Right ventricle myocardium superior (tissue), 1 donor: ENCODE measurements around the gene ATMIN. TPM values are rescaled to one million over a fixed set of nuclear protein-coding genes. Genes with fewer than 3 reads are reported as not detected.

ENCODE experiments used
- ATAC-seq: fragments of 200-7000 bp; cut with Tn5 transposase; one replicate; pipeline ENCODE4 v1.9.1; 2020; ENCODE audit warnings: mild to moderate bottlenecking; ENCODE audit not compliant: poor library complexity
- DNase-seq: peaks from one replicate; pipeline ENCODE4 v3.0.0-alpha.2; 2020
- intact Hi-C: fragments of 100-400 bp; cut with DNase I; formaldehyde crosslinking; loops from one replicate; pipeline ENCODE4 v1.11.2; 2022
- total RNA-seq: library from RNA; stranded (reverse); fragmentation: NEBNext Ultra II Directional; extraction: Animal tissue kit (Norgen Biotek cat#: 25700); gene quantifications from one replicate; pipeline ENCODE4 v1.2.1, GENCODE V29; 2021
- donor health status: DM: no; HTN: yes; CAD: no; lungs with severe emphysema.

ATMIN gene
- total RNA-seq, 1 donor from 2014 or later, result 20.5 TPM

DNA sequence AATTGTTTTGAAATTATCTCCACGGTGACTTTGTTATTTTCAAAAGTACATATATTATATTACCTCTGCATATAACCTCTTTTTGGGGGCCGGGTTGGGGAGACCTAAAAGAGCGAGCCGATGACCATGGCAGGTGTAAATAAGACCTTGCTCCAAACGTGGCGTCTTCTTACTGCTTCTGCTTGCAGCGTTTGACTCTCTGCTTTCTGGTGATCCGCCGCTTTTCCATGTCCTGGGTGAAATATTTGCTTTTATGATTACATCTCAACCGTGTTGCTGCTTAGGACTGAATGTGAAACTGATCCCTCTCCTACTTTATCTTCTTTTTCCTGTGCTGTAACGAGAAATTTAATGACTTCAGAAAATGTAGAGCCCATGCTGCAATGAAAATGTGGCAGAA lies 18.1 kb downstream of the ATMIN start:
- no peak for ATAC-seq
- DNase-seq, result no peak

DNA sequence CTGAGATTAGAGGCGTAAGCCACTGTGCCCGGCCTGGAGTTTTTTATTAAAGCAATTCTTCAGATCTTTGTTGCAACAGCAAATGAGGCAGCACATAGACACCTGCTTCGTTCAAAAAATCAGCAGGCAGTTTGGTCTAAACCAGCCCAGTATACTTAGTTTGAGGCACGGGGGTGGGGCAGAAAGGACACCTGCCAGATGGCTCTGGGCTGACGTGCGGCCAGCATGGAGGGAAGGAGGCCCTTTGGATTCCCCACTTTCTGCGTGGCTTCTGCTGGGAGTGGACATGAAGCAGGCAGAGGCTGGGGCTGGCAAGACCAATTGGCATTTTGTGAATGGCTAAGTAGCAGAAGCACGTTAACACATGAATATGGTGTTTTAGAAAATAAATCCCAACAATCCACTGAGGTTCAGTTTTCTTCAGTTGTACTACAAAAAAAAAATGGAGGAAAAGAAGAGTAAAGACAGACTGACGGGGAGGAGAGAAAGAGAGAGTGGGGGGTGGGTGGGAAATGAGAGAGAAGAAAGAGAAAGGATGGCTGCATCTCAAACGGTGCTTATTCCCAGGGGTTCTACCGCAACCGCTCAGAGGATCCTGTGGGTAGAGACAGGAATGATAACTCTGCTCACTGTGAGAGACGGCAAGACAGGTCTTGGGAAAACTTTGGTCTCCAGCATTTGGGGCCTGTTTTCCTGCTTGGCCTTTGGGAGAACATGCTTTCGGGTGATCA lies 25.1 kb downstream of the ATMIN start:
- no peak for ATAC-seq
- DNase-seq, result no peak
- intact Hi-C loops, result no loop called here

More for the DNA sequence above, 18.1 kb downstream of the ATMIN start:
- intact Hi-C loops, result no loop called here

DNA sequence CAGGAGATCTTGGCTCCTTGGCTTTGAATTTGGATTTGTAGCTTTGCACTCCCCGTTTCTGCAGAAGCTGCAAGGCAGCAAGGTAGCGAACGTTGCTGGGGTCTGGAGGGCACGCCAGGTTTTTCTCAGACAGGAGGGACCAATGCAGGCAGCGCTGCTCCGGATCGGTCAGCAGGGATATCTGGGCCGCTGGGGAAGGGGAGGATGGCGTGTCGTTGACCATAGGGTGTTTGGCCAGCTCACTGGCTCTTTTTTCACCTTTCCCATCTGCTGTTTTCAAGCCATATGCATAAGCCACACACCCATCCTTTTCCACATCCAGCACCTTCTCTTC lies 25.6 kb downstream of the ATMIN start:
- intact Hi-C loops, result no loop called here
- DNase-seq, result no peak
- ATAC-seq, result no peak

DNA sequence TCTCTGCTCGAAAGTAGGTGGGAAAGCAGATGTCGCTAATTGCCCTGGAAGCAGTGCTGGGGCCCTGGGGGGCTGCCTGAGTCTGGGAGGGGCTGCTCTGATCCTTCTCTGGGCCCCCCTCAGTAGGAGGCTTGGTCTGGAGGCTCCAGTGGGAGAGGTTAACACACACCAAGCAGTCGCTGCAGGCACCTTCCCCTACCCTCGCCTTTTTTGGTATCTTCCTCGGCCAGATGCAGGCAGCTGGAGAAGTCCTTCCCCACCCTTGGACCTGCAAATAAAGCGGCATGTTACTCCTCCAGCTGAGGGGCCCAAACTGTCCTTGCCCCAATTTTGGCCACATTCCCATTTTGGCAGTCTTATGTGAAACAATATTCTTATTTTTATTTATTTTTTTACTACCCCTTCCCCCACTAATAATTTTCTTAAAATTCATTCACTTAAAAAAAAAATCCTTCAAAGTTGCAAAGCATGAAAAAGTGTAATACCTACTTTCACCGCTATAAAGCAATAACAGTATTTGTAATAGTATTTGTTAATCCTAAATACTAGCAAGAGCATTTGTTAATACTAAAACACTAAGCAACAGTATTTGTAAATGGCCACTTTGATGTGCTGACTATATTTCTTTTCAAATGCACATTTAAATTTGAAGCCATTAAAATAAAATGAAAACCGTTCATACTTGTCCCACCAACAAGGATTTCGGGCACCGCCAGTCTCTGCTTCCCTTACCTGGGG lies 26.4 kb downstream of the ATMIN start:
- intact Hi-C loops, result no loop called here
- ATAC-seq (no peak), DNase-seq (no peak)

DNA sequence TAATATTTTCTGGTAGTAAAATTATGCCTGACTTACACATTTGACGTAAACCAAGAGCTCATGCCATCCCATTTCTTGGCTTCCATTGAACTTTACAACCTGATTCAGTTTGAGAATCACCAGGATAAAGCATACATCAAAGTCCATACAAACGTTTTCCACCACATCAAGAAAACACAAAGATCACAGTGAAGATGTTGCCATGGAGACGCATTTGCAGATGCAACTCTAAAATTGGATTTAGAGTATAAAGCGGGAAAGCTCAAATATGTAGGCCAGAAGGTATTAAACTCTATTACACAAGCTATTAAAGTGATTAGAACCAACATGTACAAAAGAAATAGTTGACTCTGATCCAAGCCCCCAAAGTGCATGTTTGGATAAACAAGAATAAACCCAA lies 31.0 kb downstream of the ATMIN start:
- ATAC-seq (no peak), DNase-seq (no peak)
- intact Hi-C loops, result no loop called here

DNA sequence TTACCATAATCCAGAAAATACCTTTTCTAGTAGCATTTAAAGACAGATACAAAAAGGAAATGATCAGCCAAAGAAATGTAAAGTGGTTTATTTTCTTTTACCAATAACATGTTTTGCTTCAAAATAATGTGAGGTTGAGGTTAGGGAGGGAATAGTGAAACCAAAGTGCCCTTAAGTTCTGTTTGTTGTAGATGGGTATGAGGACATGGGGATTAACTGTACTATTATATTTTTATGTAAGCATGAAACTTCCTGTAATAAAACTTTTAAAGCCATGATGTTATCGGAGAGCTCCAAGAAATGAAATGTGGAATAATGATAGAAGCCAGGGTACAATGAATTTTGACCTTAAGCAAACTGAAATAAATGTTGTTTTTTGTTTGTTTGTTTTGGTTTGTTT lies 31.5 kb downstream of the ATMIN start:
- intact Hi-C loops, result no loop called here
- ATAC-seq (no peak), DNase-seq (no peak)

DNA sequence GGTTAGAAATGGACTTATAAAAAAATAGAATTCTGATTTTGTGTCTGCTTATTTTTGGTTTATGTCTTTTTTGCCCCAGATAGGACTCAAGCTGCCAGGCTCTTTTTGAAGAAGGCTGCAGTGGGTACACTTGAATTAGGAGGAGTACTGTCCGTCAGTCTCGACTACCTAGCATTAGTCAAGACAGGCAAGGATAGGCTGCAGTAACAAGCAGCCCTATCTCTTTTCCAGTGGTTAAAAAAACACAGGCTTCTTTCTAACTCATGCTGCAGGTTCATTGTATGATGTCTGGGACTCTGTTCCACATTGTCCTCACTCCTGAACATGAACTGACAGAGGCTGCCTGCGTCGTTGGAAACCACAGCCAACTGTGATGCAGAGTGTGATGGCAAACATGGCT lies 33.4 kb downstream of the ATMIN start:
- intact Hi-C loops, result no loop called here
- ATAC-seq (no peak), DNase-seq (no peak)

DNA sequence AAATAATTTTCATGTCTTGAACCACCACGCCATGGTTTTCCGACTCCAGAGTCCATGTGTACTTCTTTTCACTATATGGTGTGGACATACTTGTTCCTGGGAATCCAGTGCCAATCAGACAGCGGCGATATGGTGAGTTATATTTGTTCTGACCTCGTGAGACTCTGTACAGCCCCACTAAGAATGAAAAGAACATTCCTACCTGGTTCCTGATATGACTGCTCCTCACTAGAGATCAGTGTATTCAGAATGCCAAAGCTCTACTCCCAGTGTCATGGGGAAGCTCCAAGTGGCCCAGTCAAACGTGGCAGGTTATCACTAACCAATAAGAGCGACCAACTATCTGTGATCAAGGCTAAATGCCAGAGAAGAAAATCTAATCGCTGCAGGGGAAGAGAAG lies 35.3 kb downstream of the ATMIN start:
- intact Hi-C loops, result no loop called here
- DNase-seq, result no peak
- peak; percentile 65 for ATAC-seq

DNA sequence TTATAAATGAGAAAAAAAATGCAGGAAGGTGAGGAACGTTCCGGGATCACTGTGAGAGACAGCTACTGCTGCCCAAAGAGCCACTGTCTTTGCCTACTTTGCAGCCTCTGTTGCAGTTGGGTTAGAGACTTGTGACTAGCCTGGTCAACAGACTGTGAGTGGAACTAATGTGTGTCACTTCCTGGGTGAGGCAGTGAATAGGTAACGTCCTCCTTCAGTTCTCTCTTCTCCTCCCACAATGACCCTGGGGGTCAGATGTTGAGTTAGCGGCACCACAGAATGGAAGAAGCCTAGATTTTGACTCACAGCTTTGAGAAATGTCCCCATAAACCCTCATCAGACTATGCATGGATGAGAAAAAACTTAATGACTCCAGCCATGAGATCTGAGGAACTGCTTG lies 36.2 kb downstream of the ATMIN start:
- no peak for DNase-seq
- ATAC-seq, result no peak
- intact Hi-C loops, result no loop called here

DNA sequence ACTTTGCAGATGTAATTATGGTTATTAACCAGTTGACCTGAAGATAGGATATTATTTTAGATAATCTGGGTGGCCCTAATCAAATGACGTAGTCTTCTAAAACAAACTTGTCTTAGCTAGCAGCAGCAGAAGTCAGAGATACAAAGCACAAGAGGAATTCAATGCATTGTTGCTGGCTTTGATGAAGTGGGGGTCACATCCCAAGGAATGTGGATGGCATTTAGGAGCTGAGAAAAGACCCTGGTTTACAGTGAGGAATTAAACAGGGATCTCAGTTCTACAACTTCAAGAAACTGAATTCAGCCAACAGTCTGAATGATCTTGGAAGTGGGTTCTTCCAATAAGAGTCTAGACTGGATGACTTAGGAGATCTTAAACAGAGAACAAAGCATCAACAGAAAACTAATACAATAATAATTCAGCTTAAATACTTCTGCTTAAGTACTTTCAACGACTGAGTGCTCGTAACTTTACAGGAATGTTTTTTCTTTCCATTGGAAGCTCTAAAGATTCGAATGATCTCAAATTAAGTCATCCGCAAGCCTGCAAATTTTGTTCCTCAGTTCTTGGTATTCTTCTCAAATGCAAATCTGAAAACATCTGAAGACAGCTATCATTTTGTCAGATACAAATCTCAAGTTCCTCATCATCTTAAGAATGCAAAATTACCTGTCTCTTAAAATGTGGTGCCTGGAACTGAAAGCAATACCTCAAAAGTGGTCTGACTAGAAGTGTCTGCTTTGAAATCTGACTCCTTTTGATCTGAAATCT lies 38.1 kb downstream of the ATMIN start:
- ATAC-seq (no peak), DNase-seq (no peak)
- intact Hi-C loops, result no loop called here

DNA sequence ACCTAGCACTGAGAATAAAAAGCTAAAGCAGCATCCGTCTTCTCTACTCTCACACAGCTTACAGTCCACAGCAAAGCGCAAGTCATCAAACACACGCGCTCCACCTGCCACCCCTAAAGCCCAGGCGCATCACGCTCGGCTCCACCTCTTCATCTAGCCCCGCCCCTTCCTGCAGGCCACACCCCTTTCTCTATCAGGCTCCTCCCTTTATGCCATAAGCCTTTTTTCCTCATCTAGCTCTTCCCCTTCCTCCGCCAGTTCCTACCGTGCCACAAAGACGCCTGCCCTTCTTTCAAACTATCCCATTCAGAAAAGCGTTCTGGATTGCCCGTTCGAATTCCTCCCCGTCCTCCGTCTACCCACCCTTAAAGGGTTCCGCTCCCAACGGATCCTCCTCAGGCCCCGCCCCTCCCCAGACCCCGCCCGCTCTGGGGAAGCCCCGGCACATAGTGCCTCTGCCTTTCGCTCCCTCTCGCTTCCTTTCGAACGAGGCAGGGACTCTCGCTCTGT lies 41.0 kb downstream of the ATMIN start:
- intact Hi-C loops, result no loop called here
- ATAC-seq, result peak; percentile 96
- peak; percentile 92 for DNase-seq

DNA sequence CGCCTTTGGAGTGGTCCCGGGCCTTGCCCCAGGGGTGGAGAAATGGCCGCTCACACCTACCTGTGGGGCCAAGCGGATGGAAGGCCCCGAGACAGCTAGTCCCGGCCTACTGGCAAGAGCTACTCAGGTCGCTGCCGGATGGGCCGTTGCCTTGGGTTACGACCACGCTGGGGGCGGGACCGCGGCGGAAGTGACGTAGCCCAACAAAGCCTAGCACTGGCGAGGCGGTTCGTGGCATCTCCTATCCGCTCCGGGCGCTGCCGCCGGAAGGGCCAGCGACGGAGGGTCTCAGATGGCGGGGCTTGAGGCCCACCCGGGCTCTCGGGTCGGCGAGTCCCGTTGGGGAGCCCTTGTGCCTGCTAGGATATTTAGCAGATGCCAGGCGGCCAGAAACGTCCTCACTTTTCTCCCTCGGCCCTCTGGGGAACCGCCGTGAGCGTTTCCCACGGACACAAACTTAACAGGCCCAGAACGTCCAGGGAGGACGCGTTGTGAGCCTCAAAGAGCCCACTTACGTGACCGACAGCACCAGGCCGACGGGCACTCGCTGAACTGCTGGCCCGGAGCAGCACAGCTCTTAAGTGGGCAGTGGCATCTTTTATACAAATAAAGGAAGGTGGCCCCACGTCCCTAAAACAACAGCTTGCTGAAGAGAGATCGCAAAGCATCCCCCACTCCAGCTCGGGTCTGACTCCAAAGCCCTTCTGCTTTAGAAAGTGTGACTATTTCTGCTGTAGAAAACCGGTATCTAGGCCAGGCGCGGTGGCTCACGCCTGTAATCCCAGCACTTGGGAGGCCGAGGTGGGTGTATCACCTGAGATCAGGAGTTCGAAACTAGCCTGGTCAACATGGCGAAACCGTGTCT lies 41.7 kb downstream of the ATMIN start, which contains the start of gene C16orf46:
TSS of gene C16orf46 (minus strand) at position 163 of the 865 bp plus-strand sequence. CDS start 13,283 bp downstream, outside the sequence.
- ATAC-seq (peak; percentile 99), DNase-seq (peak; percentile 99)
- intact Hi-C loops, result no loop called here

DNA sequence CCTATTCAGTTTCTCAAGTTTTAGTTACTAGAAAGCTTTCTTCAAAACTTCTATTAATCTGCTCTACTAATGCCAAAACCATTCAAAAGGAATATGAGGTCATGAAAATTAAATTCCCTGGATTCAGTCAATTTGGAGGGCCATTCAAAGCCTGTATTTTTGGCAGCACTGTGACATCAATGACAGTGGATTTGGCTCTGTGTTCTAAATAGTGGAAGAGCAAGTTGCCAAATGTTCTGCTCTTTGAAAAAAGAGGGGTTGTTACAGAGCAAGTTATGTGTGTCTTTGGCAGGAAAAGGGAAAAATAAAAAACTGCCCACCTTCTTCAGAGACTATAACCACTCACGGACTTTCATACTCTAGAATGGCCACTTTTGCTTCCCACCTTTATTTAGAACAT lies 44.6 kb downstream of the ATMIN start:
- ATAC-seq (no peak), DNase-seq (no peak)
- intact Hi-C loops, result no loop called here

DNA sequence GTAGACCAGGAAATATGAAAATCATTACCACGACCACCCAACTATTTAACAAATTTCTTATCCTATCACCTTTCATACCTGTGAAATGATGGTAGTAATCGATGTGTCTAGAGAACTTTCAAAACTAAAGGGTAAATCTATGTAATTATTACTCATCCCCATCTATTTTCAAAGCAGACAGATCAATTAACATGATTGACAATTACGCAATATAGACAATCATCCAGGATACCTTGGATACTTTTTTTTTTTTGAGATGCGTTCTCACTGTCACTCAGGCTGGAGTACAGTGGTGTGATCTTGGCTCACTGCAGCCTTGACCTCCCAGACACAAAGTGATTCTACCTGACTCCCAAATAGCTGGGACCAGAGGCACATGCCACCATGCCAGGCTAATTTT lies 45.4 kb downstream of the ATMIN start:
- DNase-seq (no peak), ATAC-seq (no peak)
- intact Hi-C loops, result no loop called here

DNA sequence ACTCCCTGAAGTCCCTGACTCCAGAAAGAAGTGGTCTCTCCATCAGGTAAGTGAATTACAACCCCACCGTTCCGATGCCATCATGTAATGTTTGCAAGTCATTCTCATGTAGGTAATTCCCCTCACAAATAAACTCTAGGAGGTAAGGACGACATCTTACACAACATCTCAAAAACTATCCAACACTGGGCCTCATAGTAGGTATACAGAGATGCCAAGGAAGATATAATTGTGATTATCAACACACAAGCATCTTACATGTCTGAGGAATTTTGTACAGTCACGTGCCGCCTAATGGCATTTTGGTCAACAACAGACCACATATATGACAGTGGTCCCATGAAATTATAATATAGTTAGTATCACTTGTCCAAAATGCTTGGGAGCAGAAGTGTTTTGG lies 53.2 kb downstream of the ATMIN start:
- ATAC-seq, result no peak
- no peak for DNase-seq
- intact Hi-C loops, result no loop called here

DNA sequence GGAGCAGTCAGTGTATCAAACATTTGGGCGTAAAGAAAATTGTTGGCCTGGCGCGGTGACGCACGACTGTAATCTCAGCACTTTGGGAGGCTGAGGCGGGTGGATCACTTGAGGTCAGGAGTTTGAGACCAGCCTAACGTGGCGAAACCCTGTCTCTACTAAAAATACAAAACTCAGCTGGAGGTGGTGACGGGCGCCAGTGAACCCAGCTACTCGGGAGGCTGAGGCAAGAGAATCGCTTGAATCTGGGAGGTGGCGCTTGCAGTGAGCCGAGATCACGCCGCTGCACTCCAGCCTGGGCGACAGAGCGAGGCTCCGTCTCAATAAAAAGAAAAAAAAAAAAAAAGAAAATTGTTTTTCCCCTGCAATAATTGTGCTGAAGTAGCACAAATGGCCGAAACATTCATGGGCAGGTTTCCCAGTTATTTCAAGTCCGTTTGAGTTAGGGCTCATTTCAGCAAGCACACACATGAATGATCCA lies 59.2 kb downstream of the ATMIN start:
- intact Hi-C loops, result no loop called here
- ATAC-seq (no peak), DNase-seq (no peak)

DNA sequence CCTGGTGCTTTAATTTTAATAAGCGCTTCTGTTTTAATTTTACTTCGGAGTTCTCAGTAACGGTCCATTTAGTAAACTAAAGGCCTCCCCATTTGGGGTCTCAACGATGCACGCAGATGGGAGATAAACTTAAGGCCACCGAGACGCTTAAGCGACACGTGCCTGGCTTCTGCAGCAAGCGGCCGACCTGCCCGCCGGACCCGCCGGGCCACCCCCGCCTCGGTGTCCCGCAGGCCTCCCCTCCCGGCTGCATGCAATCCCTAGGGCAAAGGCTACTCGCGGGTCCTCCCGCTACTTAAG lies 60.0 kb downstream of the ATMIN start:
- ATAC-seq (no peak), DNase-seq (no peak)
- intact Hi-C loops, result no loop called here

DNA sequence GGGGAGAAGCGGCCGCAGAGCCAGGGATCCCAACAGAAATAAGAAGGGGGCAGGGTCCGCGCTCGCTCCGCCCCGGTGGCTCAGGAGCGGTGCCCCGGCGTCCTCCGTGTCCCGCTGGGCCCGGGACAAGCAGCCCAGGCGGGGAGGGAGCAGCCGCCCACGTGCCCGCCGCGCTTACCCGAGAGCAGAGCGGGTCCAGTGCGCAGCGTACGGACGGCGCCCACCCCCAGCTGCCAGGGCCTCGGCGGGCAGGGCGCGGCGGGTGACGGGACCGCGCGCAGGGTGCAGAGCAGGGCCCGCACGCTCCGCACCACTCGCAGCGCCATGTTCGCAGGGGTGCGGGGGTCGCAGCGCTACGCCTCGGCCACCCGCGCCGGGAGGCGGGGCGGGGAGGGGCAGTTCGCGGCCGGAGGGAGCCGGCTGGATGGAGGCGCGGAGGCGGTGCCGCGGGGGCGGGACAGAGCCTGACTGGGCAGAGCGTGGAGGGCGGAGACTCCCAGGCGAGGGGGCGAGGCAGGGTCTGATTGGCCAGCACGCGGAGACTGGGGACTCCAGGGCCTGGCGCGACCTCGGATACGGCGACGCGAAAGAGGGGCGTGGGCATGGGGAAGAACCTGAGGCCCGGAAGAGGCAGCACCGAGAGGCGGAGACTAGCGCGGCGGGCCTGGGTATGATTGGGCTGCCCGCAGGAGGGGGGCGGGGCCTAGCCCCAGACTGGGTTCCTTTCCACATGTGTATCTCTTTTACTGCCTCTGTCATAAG lies 60.5 kb downstream of the ATMIN start, which contains the start of gene GCSH:
TSS of gene GCSH (minus strand) at position 443 of the 762 bp plus-strand sequence. CDS start at position 326, 117 bp downstream.
- DNase-seq (peak; percentile 100), ATAC-seq (peak; percentile 99)
- intact Hi-C loops, result no loop called here
